SK-N-MC (cell line): ENCODE results near the gene ITGB7.

Experiments
- EZH2 ChIP-seq: fragments of 200-600 bp; sonication (generic); IDR thresholded peaks from one replicate; pipeline ENCODE4 v1.6.1; 2017; ENCODE audit warnings: antibody characterized with exemption
- POLR2AphosphoS5 ChIP-seq: IDR thresholded peaks from 2 replicates; pipeline ENCODE4 v1.6.1; 2012; ENCODE audit warnings: mild to moderate bottlenecking, low read depth, low read length, borderline replicate concordance

GRCh38 chr12:53161119-53161911 lies 45.7 kb downstream of the ITGB7 start:
- TF ChIP-seq POLR2AphosphoS5 (no peak), EZH2 (no peak)
